Measurements from ENCODE around the gene RALGPS1. TPM values are rescaled to one million over a fixed set of nuclear protein-coding genes. Genes with fewer than 3 reads are reported as not detected.
A peak's percentile ranks its signal among the peaks of the same experiment; 100 is the strongest.

The RALGPS1 gene
- total RNA-seq: 1 to 10 TPM; 3.3 to 9.8 (median 6.7) TPM

DNA sequence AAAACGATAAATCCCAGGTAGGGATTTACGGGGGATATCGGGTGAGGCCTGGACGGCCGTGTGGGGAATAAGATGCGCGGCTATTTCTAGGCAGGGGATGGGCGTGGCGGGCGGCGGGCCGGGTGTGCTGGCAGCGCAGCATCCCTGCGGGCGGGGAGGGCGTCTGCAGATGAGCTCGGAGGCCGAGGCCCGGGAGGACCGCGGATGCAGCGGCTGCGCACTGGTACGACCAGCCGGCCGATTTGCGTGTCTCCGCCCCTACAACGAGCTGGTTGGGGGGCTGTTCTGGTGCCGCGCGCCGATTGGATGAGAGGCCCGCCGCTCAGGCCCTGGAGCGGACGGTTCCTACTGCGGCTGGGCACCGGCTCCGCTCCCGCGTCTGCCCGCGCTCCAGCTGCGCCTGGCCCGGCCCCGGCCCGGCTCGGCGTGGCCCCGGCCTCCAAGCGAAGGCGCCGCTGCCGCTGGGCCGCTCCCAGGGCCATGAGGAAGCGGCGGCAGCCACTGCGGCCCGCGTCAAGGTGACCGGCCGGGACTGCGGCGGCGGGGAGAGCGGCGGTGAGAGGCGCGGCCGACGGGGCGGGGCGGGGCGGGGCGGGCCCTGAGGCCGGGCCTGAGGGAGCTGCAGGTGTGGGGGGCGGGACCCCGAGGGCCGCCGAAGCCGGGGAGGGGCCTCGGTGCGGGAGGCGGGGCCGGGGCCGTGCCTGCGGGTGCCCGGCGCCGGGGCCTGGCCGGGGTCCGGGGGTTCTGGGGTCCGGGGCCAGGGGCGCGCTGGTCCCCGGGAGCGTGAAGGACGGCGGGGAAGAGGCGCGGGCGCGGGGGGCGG is at the start of gene RALGPS1:
Gene RALGPS1, plus strand, starts transcription at position 325 of the 823 bp plus-strand sequence. CDS start 47,508 bp downstream, outside the sequence.
- peak in 1 of 2 donors; percentile 45 for TF ChIP-seq POLR2A (IDR thresholded peaks at IDR 0.05)
- TF ChIP-seq EP300 (IDR thresholded peaks at IDR 0.05): peak in 1 of 2 donors; percentile 53
- peak in 2 of 5 experiments; percentile 18 to 31 for TF ChIP-seq CTCF (IDR thresholded peaks at IDR 0.05)
- 0 to 1% methylated on average over 38 to 39 of the region's 105 CpGs for WGBS, 2 donors
- H3K27ac ChIP-seq: peak within 1 kb of the TSS in 2 of 4 donors; percentile 83

DNA sequence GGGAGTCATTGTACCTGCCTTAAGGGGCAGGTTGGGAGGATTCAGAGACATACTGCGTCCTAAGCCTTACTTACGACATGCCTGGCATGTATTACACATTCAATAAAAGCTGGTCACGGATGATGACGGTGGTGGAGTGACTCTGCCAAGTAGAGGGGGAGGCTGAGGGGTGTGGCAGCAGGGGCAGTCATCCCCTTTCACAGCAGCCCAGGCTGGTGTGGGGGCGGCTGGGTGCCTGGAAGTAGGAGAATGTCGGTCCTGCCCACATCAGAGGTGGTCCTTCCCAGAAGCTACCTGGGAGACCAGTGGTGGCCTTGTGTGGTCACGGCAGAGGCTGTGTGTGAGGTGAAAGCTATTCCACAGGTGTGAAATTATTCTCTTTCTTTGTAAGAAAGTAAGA is 45.2 kb upstream of the RALGPS1 start:
- H3K27ac ChIP-seq: no peak overlapping the region
- H3K4me3 ChIP-seq: no peak overlapping the region
- peaks cover 0 to 29% (median 3%) of the 10 kb centered on the region in 3 donors for H3K36me3 ChIP-seq
- no peaks in the 10 kb centered on the region for H3K9me3 ChIP-seq
- no peak for DNase-seq (ENCODE audit: low spot score in 2 of 2)
- no peaks in the 10 kb centered on the region for H3K27me3 ChIP-seq
- WGBS, 2 donors: 76 to 82% methylated on average over 7 of the region's 7 CpGs
- peaks cover 0 to 25% (median 0%) of the 10 kb centered on the region in 4 donors for H3K4me1 ChIP-seq
- no peak for TF ChIP-seq CTCF (IDR thresholded peaks at IDR 0.05)
- TF ChIP-seq EP300 (IDR thresholded peaks at IDR 0.05): no peak

More for the DNA sequence above, at the start of gene RALGPS1:
- H3K4me1 ChIP-seq: peaks cover 0 to 15% (median 2%) of the 10 kb centered on the region in 4 donors
- DNase-seq (ENCODE audit: low spot score in 2 of 2): peak; percentile 85 to 88
- H3K9me3 ChIP-seq: no peaks in the 10 kb centered on the region
- peak within 1 kb of the TSS; percentile 29 to 81 (median 59) for H3K4me3 ChIP-seq
- H3K36me3 ChIP-seq: no peaks in the 10 kb centered on the region
- no peaks in the 10 kb centered on the region for H3K27me3 ChIP-seq

DNA sequence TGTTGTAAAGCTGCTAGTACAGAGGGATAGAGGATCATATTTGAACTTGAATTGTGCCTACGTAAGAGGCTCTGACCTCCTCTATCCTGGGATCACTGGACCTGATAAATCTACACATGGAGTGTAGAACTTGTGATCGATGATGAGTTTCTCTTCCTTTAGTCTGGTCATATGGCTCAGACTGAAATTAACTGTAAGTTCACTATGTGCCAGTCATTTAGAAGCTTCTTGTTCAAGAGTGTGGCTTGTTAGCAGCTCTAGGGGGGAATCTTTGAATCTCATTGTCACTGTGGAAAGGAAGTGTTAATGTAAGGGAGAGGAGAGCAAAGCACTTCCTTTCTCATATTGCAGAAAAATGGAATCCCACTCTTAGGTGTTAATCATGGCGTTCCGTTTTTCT is 42.1 kb upstream of the RALGPS1 start:
- H3K27me3 ChIP-seq: no peaks in the 10 kb centered on the region
- H3K27ac ChIP-seq: no peak overlapping the region
- H3K9me3 ChIP-seq: no peaks in the 10 kb centered on the region
- no peak for DNase-seq (ENCODE audit: low spot score in 2 of 2)
- peaks cover 0 to 30% (median 3%) of the 10 kb centered on the region in 4 donors for H3K4me1 ChIP-seq
- TF ChIP-seq CTCF (IDR thresholded peaks at IDR 0.05) (no peak), POLR2A (IDR thresholded peaks at IDR 0.05) (no peak), EP300 (IDR thresholded peaks at IDR 0.05) (no peak)
- 84 to 87% methylated on average over 4 of the region's 4 CpGs for WGBS, 2 donors
- H3K36me3 ChIP-seq: peaks cover 0 to 13% (median 3%) of the 10 kb centered on the region in 3 donors
- no peak overlapping the region for H3K4me3 ChIP-seq

GRCh38 chr9:126874546-126875314 is 39.9 kb upstream of the RALGPS1 start:
- Histone ChIP-seq H3K36me3 (peaks cover 0 to 17% (median 0%) of the 10 kb centered on the region in 3 donors), H3K4me3 (no peak overlapping the region), H3K27ac (no peak overlapping the region), H3K27me3 (no peaks in the 10 kb centered on the region), H3K9me3 (no peaks in the 10 kb centered on the region), H3K4me1 (peaks cover 0 to 15% (median 3%) of the 10 kb centered on the region in 4 donors)
- TF ChIP-seq POLR2A (IDR thresholded peaks at IDR 0.05): no peak
- TF ChIP-seq CTCF (IDR thresholded peaks at IDR 0.05): no peak
- no peak for TF ChIP-seq EP300 (IDR thresholded peaks at IDR 0.05)
- DNase-seq (ENCODE audit: low spot score in 2 of 2): no peak
- WGBS, 2 donors: 77 to 78% methylated on average over 9 of the region's 9 CpGs

Measured in tibial nerve (tissue), 4 donors.